PC-3 (cell line): Measurements from ENCODE around the gene HUWE1. TPM values are rescaled to one million over a fixed set of nuclear protein-coding genes. Genes with fewer than 3 reads are reported as not detected.

Source experiments
- ATAC-seq: fragments of 200-7000 bp; cut with Tn5 transposase; 2 replicates; pipeline ENCODE4 v1.9.1; 2020; ENCODE audit warnings: mild to moderate bottlenecking, moderate library complexity
- Bru-seq: library from RNA; stranded (reverse); fragments of 400-500 nt; gene quantifications from one replicate; lab custom pipeline; 2021; lab: Mats Ljungman, UMichigan
- BruChase-seq, 2 experiments: library from RNA; stranded (reverse); fragments of 400-500 nt; gene quantifications; one replicate each; lab custom pipeline; 2021; lab: Mats Ljungman, UMichigan
- BruUV-seq: library from RNA; stranded (reverse); fragments of 400-500 nt; replicated peaks from 2 replicates; lab custom pipeline; 2021; lab: Mats Ljungman, UMichigan
- CTCF ChIA-PET: fragments of 300-600 bp; sonication (Branson Sonifier 250); formaldehyde crosslinking; loops from one replicate; lab custom pipeline; 2022; ENCODE audit warnings: antibody characterized with exemption; lab: Charles Lee
- POLR2A ChIA-PET: fragments of 300-600 bp; sonication (Branson Sonifier 250); formaldehyde crosslinking; loops from one replicate; lab custom pipeline; 2022; ENCODE audit warnings: antibody characterized with exemption; ENCODE audit not compliant: unreplicated experiment; lab: Charles Lee
- DNase-seq: peaks from one replicate; pipeline ENCODE4 v3.0.0-alpha.2; 2015
- H2AFZ ChIP-seq: fragments of 300-600 bp; sonication (generic); 2 replicates; pipeline ENCODE4 v1.6.0; 2016; ENCODE audit warnings: antibody characterized with exemption, low read length
- H3F3A ChIP-seq: fragments of 300-600 bp; sonication (generic); one replicate; pipeline ENCODE4 v1.6.0; 2017; ENCODE audit warnings: antibody characterized with exemption, low read length, control low read depth, mild to moderate bottlenecking; ENCODE audit not compliant: unreplicated experiment
- H3K27ac ChIP-seq: fragments of 300-600 bp; sonication (generic); 2 replicates; pipeline ENCODE4 v1.5.1; 2016; ENCODE audit warnings: mild to moderate bottlenecking, low read length
- H3K27me3 ChIP-seq: fragments of 300-600 bp; sonication (generic); 2 replicates; pipeline ENCODE4 v1.6.1; 2016; ENCODE audit warnings: low read length, mixed read lengths
- H3K36me3 ChIP-seq: fragments of 300-600 bp; sonication (generic); 2 replicates; pipeline ENCODE4 v1.6.1; 2016; ENCODE audit warnings: low read depth, mixed run types, low read length, mixed read lengths
- H3K4me1 ChIP-seq: fragments of 300-600 bp; sonication (generic); 2 replicates; pipeline ENCODE4 v1.5.1; 2016; ENCODE audit warnings: low read length; ENCODE audit not compliant: insufficient read depth
- H3K4me2 ChIP-seq: fragments of 300-600 bp; sonication (generic); 2 replicates; pipeline ENCODE4 v1.6.0; 2016; ENCODE audit warnings: low read length
- H3K4me3 ChIP-seq: fragments of 300-600 bp; sonication (generic); 2 replicates; pipeline ENCODE4 v1.5.1; 2016; ENCODE audit warnings: mild to moderate bottlenecking, low read length, mixed read lengths
- H3K79me2 ChIP-seq: fragments of 300-600 bp; sonication (generic); 2 replicates; pipeline ENCODE4 v1.6.1; 2017; ENCODE audit warnings: low read length, mixed read lengths
- H3K9ac ChIP-seq: fragments of 300-600 bp; sonication (generic); 2 replicates; pipeline ENCODE4 v1.6.0; 2016; ENCODE audit warnings: mild to moderate bottlenecking, low read length
- H3K9me2 ChIP-seq: fragments of 300-600 bp; sonication (generic); replicated peaks from 2 replicates; pipeline ENCODE4 v1.6.1; 2016; ENCODE audit warnings: mixed run types, low read length, mixed read lengths
- H3K9me3 ChIP-seq: fragments of 300-600 bp; sonication (generic); 2 replicates; pipeline ENCODE4 v1.6.1; 2016; ENCODE audit warnings: low read length, mixed read lengths
- H4K20me1 ChIP-seq: fragments of 300-600 bp; sonication (generic); 2 replicates; pipeline ENCODE4 v1.6.1; 2016; ENCODE audit warnings: low read length, mixed read lengths
- CTCF ChIP-seq: fragments of 300-600 bp; sonication (generic); conservative IDR thresholded peaks from 2 replicates; pipeline ENCODE4 v1.5.1; 2017; ENCODE audit warnings: antibody characterized with exemption, low read depth, mild to moderate bottlenecking, low read length
- EZH2 ChIP-seq: fragments of 300-600 bp; sonication (generic); IDR thresholded peaks from one replicate; pipeline ENCODE4 v1.6.1; 2017; ENCODE audit warnings: antibody characterized with exemption, mild to moderate bottlenecking, low read length; ENCODE audit not compliant: unreplicated experiment
- EZH2phosphoT487 ChIP-seq: fragments of 300-600 bp; sonication (generic); IDR thresholded peaks from 2 replicates; pipeline ENCODE4 v1.6.1; 2018; ENCODE audit warnings: mild to moderate bottlenecking, antibody characterized with exemption, low read length, borderline replicate concordance
- intact Hi-C: fragments of 100-400 bp; cut with micrococcal nuclease; formaldehyde crosslinking; loops from 2 replicates; pipeline ENCODE4 v1.9.0; 2023
- long read RNA-seq: library from polyadenylated mRNA; unstranded; transcript quantifications from one replicate; pipeline ENCODE4 v2.0.0, GENCODE V29; 2021; ENCODE audit not compliant: unreplicated experiment
- total RNA-seq: library from RNA; depleted of rRNA; stranded (reverse); fragments of >200 nt; gene quantifications from 2 replicates; pipeline ENCODE4 v1.2.3, GENCODE V29; 2014; rRNA removed

HUWE1 gene
- 206 and 207 TPM in 2 replicates for total RNA-seq
- Bru-seq, nascent RNA, result percentile 95 among the genes with signal in this experiment
- percentile 94 among the genes with signal in this experiment for BruChase-seq, experiment 1, labeled RNA remaining after a 6-hour chase
- BruChase-seq, experiment 2, labeled RNA remaining after a 2-hour chase, result percentile 95 among the genes with signal in this experiment
- long read RNA-seq, partial matches to known transcripts, result 82 of 112 reads
- long read RNA-seq, other reads (novel, unspliced or antisense), result 29 of 112 reads

GRCh38 chrX:53686151-53686885 is at the start of gene HUWE1:
Gene HUWE1, minus strand, starts transcription at chrX:53686719. Its CDS starts 32,612 bp downstream, at chrX:53654107.
- peak within 1 kb of the TSS; percentile 77 for H3K4me3 ChIP-seq
- H3F3A ChIP-seq, result no peaks in the 10 kb centered on the region
- no peaks in the 10 kb centered on the region for H3K9me2 ChIP-seq
- peak within 1 kb of the TSS; percentile 100 for H3K9ac ChIP-seq
- H3K27ac ChIP-seq, result peak within 1 kb of the TSS; percentile 32; the same call in 1 of the 2 replicates
- H3K79me2 ChIP-seq, result peaks cover 46% of the 10 kb centered on the region
- no TSS peak for BruUV-seq
- ChIA-PET POLR2A (interaction anchor here (0.6 kb wide), 3 partner anchors 109 to 436 kb away, joined by 3 to 6 read pairs (median 3); partner anchors contain the start of gene PHF8), CTCF (interaction anchor here (0.5 to 0.6 kb wide), 3 partner anchors 8 to 276 kb away, joined by 3 read pairs; no protein-coding TSS in a partner anchor)
- ATAC-seq, result peak; percentile 48
- H3K27me3 ChIP-seq, result no peaks in the 10 kb centered on the region
- no peak for TF ChIP-seq CTCF
- no peak for TF ChIP-seq EZH2
- no peak for TF ChIP-seq EZH2phosphoT487
- peak within 1 kb of the TSS; percentile 94 for H3K4me2 ChIP-seq
- no peaks in the 10 kb centered on the region for H3K9me3 ChIP-seq
- peaks cover 7% of the 10 kb centered on the region for H3K36me3 ChIP-seq
- peak; percentile 75 for DNase-seq
- H4K20me1 ChIP-seq, result peaks cover 17% of the 10 kb centered on the region
- peak within 1 kb of the TSS; percentile 97 for H2AFZ ChIP-seq
- intact Hi-C loops, result loop anchor here (1.0 kb wide), 1 partner anchor 146 kb away; no protein-coding TSS in a partner anchor
- H3K4me1 ChIP-seq, result peaks cover 17% of the 10 kb centered on the region

GRCh38 chrX:53732797-53733196 is 46.3 kb upstream of the HUWE1 start:
- H3K27ac ChIP-seq, result no peak overlapping the region
- H3K36me3 ChIP-seq, result no peaks in the 10 kb centered on the region
- TF ChIP-seq EZH2 (no peak), CTCF (no peak), EZH2phosphoT487 (no peak)
- ChIA-PET CTCF (no interaction called here), POLR2A (no interaction called here)
- no peaks in the 10 kb centered on the region for H3F3A ChIP-seq
- no TSS peak for BruUV-seq
- H3K4me1 ChIP-seq, result no peaks in the 10 kb centered on the region
- no peaks in the 10 kb centered on the region for H3K79me2 ChIP-seq
- H3K9ac ChIP-seq, result no peak overlapping the region
- H3K4me2 ChIP-seq, result no peak overlapping the region
- H4K20me1 ChIP-seq, result no peaks in the 10 kb centered on the region
- no peaks in the 10 kb centered on the region for H3K9me2 ChIP-seq
- no peaks in the 10 kb centered on the region for H3K27me3 ChIP-seq
- no peak overlapping the region for H3K4me3 ChIP-seq
- intact Hi-C loops, result no loop called here
- no peak for ATAC-seq
- no peak overlapping the region for H2AFZ ChIP-seq
- H3K9me3 ChIP-seq, result no peaks in the 10 kb centered on the region
- no peak for DNase-seq
